A673 (cell line): ENCODE measurements around the gene SGSM1.

ENCODE experiments used
- EZH2 ChIP-seq: fragments of 200-600 bp; sonication (generic); IDR thresholded peaks from 2 replicates; pipeline ENCODE4 v1.6.1; 2017; ENCODE audit warnings: borderline replicate concordance, low read depth, mild to moderate bottlenecking, mixed read lengths, antibody characterized with exemption, low read length; ENCODE audit not compliant: poor library complexity, severe bottlenecking
- TF ChIP-seq, protein P1 (sequence below): fragments of 300-800, 200-600 bp; sonication (generic); conservative IDR thresholded peaks from 2 replicates; pipeline ENCODE4 v1.5.1; 2017; ENCODE audit warnings: low read depth, mild to moderate bottlenecking, antibody characterized with exemption, low read length, moderate library complexity, mixed read lengths

DNA sequence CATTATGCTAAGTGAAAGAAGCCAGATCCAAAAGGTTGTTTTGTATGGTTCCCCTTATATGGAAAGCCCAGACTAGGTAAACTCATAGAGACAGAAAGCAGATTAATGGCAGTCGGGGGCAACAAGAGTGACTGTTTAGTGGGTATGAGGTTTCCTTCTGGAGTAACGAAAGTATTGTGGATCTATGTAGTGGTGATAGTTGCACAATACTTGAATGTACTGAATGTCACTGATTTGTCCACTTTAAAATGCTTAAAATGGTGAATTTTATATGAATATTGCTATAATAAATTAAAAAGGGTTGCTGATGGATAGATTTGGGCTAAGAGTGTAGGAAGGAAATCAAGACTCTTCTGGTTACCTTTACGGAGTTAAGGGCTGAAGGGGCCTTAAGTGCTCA lies 10.0 kb upstream of the SGSM1 start:
- TF ChIP-seq, protein P1, sequence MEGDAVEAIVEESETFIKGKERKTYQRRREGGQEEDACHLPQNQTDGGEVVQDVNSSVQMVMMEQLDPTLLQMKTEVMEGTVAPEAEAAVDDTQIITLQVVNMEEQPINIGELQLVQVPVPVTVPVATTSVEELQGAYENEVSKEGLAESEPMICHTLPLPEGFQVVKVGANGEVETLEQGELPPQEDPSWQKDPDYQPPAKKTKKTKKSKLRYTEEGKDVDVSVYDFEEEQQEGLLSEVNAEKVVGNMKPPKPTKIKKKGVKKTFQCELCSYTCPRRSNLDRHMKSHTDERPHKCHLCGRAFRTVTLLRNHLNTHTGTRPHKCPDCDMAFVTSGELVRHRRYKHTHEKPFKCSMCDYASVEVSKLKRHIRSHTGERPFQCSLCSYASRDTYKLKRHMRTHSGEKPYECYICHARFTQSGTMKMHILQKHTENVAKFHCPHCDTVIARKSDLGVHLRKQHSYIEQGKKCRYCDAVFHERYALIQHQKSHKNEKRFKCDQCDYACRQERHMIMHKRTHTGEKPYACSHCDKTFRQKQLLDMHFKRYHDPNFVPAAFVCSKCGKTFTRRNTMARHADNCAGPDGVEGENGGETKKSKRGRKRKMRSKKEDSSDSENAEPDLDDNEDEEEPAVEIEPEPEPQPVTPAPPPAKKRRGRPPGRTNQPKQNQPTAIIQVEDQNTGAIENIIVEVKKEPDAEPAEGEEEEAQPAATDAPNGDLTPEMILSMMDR: no peak
- TF ChIP-seq EZH2: no peak
